CD4-positive, alpha-beta T cell treated with Interleukin-6 at 100 ng/mL for 8 hours (primary cell): ENCODE data around the gene SLC15A3.

Experiments
- DNase-seq: peaks from one replicate; pipeline ENCODE4 v3.0.0-alpha.2; 2020; ENCODE audit warnings: mixed read lengths, low spot score

Gene SLC15A3

DNA sequence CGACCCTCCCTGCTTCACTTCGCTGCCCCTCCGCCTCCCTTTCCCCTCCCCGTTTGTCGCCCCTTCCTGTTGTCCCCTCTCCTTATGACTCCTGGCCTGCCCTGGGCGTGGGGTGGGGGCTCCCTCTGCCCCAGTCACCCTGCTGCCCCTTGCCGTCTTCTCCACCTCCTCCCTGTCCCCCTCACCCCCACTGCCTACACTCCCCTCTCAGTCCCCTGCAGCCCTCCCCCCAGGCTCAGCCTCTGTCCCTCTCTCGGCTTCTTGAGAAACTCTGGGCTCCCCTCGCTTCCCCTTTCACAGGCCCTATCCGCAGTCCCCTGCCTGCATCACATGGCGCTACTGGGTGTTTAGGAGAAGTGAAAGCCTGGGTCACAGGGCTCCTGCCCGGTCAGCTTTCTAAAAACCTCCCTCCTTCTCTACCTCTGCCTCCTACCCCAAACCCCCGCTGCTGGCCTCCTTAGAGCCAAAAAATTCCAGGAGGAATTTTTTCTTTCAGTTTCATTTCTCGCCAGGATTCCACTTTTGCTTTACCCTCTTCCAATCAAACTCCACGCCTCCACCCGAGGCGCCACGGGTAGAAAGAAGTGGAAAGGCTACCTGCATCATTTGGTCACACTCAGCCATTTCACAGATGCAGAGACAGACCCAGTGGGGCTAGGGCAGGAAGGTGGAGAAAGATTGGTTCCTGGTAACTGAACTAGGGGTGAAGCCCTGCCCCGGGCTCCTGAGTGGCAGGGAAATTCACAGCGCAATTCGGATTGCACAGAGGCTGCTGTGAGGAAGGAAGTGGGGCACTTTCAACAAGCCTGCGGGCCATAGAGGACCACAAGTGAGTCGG, at the start of gene SLC15A3:
Gene SLC15A3, minus strand, starts transcription at position 273 of the 838 bp plus-strand sequence. CDS start 625 bp downstream, outside the sequence.
- peak; percentile 45 for DNase-seq

DNA sequence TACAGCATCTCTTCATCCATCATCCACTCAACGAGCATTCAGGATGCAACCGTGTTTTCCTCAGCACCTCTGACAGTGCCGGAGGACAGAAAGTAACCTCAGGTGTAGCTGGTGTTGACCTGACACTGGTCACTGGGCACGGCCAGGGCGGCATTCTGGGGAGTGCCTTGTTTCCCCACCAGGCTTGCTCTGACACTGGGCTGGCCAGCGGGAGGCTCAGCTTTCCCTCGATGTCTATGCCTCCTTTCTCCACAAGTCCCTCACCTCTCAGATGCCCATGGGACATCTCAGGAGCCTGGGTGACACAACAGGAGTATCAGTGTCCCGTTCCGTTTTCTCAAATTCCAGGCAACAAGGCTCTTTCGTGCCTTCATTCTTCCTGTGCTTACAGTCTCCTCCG, 48.5 kb upstream of the SLC15A3 start:
- DNase-seq, result no peak

DNA sequence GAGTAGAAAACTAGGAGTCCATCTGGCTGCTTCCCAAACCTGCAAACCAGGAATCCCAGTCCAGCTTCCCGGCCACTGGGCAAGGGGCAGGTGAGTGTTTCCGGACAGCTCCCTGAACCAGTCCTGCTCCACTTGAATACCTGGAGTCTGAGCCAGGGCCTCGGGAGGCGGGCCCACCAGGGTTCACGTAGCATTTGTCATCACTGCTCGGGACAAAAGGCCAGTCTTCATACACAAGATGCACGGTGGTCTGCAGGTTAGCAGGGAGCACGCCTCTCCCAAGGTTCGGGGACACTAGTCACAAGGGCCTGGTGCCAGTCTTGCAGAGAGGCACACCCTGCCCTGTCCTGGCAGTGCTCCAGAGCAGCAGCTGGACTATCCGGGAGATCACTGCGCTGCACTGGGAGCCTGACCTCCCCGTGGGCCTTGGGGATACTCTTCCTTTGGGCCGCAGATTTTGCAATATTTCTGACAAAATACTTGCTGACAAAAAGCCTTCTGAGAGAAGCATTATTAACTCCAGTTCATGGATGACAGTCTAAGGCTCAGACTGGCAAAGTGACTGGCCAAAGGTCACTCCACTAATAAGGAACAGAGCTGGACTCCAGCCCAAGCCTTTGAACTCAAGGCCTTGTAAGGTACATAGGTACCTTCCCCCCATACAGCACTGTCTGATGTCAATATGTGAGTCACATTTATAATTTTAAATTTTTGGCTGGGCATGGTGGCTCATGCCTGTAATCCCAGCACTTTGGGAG, 44.6 kb upstream of the SLC15A3 start:
- DNase-seq, result no peak

DNA sequence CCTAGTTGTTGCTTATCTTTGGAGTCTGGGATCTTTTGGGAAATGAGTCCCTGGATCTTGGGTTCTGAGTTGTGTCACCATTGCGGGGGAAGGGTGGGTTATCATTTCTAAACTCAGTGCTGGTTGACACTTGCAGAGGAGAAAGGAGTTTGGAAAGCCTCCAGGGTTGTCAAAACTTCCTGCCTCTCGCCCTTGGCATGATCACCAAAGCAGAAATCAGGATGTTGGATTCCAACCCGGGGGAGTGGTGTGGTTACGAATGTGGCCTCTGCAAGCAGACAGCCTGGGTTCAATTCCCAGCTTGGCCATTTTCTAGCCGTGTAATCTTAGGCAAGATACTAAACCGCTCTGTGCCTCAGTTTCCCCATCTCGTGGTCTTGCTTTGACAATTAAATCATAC, 43.8 kb upstream of the SLC15A3 start:
- no peak for DNase-seq

DNA sequence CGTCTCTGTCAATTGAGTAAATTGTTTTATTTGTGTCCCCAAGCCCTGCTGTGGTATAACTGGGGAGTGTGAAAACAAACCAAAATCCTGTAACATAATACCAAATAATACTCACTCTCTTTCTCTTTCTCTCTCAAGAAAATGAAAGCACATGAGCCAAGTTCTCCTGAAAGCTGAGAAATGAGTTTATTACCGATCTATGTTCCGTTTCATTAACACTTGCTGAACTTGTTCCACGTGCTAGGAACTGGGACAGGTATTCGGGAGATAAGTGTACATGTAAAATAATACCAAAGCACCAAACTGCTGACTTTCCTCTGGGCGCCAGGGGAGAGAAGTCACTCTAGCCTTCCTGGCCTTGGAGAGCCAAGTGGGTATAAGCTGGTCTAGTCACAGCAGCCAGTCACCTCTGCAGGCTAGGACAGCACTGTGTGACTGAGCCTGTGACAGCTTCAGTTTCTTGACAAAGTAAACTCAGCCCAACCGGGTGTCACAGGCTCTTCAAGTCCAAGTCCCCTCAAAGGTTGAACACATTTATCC, 42.6 kb upstream of the SLC15A3 start:
- no peak for DNase-seq

DNA sequence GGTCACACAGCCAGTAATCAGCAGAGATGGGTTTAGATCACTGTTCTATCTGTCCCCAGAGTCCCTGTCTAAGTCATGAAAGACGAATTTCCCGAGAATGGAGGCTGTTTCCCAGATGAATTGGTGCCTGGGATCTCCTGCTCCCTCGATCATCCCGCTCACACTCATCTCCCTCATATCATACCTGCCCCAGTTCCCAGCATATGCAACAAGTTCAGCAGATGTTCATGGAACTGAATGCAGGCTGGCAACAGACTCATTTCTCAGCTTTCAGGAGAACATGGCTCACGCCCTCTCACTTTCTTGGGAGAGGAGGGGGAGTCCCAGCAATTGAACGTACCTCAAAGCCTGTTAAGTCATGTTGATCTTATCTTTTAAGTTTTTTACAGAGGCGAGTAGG, 41.6 kb upstream of the SLC15A3 start:
- no peak for DNase-seq

DNA sequence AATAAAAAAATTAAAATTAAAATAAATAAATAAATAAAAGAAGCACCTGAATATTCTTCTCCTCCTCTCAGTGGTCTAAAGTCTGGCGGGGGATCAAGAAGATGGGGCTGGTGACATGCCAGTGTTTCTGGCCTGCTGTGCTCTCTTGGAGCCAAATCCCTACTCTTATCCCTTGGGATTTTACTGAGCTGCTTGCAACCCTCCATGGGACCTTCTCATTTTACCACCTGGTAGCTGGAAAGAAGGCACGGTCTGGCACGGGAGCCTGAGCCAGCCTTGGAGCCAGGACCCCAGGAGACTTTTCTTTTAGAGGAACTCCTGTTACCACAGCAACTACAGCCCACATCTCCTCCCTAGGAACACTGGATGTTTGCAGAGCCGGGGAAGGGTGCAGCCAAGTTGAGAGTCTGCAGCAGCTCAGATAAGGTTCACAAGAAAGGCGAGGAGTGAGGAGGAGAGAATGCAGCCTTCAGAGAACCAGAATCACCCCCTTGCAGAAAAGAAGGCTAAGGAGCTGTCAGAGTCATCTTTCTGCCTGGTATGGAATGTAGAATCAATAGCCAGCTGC, 41.0 kb upstream of the SLC15A3 start:
- no peak for DNase-seq

DNA sequence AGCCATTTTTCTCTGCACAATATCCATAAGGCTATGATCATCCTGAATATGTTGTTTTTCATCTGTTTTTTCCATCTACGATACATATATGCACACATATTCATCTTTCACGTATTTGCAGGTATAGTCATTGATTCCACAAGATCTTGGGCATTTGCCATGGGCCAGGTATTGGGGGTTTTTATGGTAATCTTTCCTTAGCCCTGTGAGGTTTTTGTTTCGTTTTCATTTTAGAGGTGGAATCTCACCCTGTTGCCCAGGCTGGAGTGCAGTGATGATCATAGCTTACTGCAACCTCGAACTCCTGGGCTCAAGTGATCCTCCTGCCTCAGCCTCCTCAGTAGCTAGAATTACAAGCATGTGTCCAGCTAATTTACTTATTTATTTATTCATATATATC, 39.5 kb upstream of the SLC15A3 start:
- no peak for DNase-seq

DNA sequence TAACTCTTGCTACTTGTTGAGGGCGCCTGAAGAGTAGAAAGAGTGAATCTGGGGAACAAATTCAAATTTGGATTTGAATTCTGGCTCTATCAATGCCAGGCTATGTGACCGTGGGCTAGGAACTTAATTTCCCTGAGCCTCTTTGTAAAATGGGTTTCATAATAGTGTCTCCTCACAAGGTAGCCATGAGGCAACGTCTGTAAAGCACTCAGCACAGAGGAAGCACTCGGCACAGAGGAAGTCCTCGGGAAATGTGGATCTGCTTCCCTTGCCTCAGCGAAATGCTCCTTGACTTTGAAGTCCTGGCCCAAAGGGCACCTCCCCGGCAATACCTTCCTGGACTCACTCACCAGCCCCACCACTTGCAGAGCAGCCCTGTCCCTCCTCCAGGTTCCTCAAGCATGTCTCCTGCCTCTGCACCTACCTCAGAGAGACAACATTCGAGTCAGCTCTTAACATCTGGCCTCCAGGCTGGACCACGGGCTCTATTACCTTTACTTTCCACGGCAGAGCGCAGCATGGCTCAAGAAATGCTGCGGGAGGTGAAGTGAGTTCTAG, 37.2 kb upstream of the SLC15A3 start:
- no peak for DNase-seq

DNA sequence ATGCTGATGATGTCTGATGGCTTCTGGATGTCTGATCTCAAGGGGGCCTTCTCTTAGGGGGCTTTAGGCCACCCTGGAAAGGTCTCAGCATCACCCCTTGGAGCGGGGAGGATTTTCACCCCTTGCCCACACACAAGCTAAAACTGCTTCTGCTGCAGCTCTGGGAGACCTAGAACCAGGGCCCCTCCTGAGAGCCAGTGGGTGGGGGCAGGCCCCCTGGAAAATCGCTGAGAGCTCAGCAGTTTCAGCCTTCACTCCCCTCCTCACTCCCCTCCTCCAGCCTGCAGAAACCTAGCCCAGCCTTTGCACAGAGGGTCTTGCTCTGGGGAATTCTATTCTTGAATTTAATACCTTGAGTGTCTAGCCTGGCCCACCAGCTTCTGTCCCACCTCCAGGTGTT, 36.7 kb upstream of the SLC15A3 start:
- no peak for DNase-seq

DNA sequence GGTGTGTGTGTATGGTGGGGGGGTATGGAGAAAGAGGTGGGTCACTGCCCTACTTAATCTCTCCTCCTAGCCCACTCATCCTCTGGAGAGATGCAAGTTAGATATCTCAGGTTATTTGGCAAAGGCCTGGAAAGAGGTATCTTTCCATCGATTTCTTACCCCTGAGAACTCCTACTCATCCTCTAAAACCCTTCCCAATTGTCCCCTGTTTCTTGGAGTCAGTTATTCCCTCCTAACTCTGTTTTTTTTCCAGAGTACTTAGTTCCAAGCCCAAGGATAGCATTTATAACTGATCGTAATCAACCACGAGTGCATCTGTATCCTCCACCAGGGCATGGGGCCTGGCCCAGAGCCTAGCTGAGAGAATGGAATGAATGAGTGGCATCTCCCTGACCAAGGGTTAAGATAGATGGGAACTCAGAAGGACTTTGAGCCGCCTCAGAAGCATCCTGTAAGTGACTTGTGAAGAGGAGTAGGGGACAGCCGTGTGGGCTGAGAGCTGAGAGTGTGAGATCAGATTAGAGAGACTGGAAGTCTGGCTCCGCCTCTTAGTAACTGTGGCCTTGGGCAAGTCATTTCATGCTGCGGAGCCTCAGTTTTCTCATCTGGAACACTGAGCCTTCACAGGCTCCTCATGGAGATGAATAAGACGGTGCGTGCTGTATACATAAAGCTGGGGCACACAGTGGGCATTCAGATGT, 35.8 kb upstream of the SLC15A3 start:
- peak; percentile 56 for DNase-seq

DNA sequence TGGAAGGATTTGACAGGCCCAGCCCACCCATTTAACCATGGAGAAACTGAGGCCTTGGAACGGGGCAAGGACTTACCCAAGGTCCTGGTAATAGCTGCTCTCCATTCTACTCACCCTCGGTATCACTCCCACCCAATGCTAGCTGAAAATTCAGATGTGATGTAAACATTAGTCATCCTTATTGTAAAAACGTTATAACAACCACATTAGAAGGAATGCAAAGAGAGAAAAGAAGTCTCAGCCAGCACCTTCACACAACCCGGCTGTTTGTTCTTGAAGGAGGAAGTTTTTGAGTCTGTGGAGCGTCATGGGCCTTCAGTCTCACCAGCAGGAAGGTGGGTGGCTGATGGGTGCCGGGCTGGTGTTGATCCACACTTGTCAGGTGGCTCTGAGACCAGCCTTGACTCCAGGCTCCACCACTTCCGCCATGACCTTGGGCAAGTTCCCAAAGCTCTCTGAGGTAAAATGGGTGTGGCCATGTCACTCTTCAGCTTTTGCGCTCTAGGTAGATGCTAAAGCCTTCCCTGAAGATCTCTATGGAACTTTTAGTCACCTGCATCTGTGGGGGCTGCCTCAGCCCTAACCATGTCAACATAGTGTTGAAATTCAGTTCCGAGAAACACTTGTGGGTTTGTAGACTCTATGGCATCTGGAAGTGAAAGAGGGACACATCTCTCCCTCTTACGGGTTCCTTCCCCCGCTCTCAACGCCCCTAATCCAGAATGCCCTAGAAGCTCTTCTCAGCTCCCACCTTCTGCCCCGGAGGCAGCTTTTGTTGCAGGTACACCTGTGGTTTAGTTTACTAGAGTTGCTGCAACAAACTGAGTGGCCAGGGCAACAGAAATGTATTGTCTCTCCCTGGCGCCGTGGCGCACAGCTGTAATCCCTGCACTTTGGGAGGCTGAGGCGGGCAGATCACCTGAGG, 34.3 kb upstream of the SLC15A3 start:
- DNase-seq, result peak; percentile 96

DNA sequence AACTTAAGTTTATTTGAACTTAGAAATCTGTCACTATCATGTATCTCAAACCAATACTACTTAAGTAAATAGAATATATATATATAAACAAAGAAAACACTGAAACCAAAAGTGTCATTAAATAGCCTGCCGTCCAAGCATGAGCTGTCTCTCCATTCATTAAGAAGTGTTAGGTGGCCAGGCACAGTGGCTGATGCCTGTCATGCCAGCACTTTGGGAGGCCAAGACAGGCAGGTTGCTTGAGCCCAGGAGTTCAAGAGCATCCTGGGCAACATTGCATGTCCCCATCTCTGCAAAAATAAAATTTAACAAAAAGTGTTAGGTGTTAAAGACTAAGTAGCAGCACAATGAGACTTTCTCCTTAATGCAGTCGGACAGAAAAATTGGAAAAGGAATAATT, 33.5 kb upstream of the SLC15A3 start:
- no peak for DNase-seq

DNA sequence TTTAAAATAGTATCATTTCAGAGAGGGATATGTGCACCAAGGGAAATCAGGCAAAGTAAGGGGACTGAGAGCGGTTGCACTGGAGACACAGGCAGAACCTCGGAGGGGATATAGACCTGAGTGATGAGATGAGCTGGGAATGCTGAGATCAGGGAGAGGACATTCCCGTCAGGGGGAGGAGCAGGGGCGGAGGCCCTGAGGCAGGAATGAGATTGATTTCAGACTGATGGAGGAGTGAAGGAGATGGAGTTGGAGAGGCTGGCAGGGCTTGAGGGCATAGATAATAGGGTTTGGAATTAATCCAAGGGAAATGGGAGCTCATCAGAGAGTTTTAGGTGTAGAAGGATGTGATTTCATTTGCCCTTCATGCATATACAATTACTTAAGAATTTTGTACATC, 32.7 kb upstream of the SLC15A3 start:
- DNase-seq, result no peak

DNA sequence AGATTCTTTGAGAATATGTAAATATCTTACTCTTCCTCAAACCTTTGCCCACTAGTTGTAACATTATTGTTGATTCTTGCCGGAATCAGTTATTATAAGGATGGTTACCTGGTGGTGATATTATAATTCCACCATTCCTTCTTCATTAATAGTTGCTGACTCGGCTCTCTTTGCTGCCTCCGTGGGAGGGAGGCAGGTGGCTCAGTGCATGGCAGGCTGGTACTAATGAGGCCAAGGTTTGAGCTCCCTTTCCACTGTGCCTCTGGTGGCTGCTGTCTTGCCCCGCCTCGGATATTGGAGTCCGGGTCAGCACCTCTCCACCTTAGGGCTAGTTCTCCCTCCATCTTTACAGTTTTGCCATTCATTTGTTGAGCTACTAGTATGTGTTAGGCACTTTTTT, 32.2 kb upstream of the SLC15A3 start:
- DNase-seq, result no peak

DNA sequence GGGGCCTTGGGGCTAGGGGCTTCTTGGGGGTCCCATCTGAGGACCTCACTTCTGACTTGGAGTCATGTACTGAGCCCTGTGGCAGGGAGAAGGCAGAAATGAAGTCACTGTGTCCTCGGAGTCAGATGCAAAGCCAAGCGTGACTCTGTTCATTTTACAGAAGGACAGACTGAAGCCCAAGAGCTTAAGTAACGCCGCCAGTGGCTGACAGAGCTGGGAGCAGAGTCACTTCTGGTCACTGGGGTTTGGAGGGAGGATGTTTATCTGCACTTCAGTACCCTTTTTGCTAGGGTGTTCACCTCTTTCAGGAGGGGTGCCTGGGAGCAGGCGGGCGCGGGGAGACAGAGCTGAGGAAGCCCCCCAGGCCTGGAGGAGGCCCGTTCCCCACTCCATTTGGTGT, 30.2 kb upstream of the SLC15A3 start:
- DNase-seq, result no peak

DNA sequence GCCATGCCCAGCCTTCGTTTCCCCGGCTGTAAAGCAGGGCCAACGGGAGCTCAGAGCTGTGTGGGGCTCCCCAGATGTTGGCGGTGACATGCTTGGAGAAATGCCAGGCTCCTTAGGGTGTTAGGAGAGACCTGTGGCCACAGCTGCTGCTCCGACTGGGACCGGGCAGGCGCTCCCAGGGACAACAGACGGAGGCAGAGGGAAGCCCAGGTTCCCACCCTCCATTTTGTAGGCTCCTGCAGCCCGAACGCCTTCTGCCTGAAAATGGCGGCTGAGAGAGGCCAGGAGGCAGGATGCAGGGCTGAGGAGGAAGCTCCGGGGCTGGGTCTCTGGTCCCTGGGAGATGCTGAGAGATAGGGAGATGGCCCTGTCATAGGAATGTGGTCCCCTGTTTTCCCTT, 29.5 kb upstream of the SLC15A3 start:
- DNase-seq, result no peak

DNA sequence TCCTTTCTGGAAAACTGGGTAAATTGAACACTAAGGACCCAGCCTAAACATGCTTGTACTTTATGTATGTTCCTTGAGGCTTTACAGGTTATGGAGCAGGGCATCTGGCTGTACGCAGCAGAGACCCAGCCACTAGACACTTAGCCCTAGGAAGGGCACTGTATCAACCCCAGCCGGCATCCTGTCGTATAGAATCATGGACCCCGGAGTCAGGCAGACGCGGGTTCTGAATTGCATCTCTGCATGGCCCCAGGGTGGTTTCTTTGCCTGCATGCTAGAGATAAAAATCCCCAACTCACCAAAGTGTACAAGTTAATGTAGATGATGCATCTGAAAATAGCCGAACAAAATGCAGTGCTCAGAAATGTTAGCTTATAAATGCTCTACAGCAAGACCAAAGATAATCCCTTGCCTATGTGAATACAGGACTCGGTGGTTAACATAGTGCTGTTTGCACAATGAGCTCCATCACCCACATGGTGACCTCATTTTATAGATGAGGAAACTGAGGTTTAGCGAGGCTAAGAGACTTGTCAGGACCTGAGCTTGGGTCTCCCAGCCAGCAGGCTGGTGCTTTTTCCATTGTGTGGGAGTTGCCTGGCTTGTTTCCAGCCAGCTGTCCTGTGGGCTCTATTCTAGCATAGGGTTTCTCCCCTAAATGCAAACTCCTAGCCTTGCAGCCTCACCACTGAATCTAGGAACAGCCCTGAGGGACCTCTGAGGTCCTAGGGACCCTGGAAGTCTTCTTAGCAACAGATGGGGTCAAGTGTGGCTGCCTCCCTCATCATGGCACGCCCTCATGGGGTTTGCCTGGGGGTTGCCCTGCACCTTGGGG, 26.8 kb upstream of the SLC15A3 start:
- peak; percentile 44 for DNase-seq

DNA sequence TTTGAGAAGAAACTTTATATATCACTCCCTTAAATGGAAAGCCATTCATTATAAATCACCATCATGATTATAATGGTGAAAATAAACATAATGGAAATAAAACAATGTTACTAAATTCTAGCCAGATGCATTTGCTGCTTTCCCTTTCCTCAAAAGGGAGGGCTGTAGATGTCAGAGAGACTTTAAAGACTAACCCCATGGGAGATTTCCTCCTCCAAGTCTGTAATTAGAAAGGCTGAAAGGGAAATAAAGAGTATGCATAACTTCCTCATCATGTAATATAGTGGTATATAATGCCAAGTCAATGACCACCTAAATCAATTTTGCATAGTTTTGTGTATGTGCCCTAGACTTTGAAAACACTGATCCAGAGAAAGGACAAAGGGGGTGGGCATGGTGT, 25.9 kb upstream of the SLC15A3 start:
- DNase-seq, result no peak

DNA sequence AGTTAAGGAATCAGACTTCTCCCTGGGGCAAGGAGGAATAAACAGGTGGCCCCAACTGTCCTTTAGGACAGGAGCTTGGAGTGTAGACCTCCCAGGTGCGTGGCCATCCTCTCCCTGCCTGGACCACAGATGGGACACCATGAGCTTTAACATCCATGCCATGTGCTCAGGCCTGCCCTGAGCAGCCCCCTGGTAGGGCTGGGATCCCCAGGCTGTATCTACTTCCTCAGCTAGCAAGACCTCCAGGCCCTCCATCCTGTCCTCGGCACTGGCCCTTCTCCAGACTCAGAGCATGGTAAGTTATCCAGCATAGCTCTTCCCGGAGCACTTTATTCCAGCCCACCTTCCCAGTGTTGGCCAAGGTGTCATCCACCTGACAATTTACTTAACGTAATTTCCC, 25.2 kb upstream of the SLC15A3 start:
- DNase-seq, result no peak
